GM21529 (cell line): ENCODE data around the gene CARS1.
"Not testable (repeated sequence)": the region's sequence is repeated elsewhere in the genome, so short reads cannot be mapped to it uniquely, and the experiment has no call there.

Source experiments
- ATAC-seq: cut with Tn5 transposase; IDR thresholded peaks from one replicate; pipeline ENCODE4 v1.9.1; 2021; ENCODE audit not compliant: unreplicated experiment

The CARS1 gene

DNA sequence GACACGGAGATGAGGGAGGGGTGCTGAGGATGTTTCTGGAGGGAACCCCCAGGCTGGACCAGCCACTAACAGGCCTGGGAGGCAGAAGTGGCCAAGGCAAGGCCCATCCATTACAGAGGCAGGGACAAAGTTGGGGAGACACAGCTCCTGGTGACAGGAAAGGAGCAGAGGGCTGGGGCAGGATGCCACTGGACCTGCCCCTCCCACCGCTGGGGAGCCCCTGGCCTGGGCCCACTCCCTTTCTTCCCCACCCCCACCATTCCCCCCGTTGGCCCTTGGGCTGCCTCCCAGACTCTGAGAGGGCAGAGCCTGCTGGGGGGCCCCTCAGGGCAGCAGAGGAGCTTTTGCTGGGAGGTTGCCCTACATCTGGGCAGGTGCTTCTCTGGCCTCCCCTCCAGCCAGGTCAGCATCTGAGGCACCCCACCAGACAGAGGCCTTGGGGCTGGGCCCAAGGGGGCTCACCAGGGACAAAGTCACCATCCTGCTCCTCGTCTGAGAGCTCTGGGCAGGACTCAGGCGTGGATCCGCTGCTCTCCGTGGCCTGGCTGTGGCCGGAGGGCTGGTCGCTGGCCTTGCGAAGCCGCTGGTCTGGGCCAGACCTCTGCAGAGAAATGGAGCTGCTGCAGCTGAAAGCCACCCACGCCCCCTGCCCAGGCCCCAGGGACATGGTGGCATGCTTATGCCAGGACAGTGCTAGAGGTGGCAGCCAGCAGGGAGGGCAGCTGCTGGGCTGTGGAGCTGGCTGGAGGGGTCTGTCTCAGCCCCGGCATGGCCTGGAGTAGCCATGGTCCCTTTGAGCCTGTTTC is 33.1 kb upstream of the CARS1 start:
- ATAC-seq = no peak

DNA sequence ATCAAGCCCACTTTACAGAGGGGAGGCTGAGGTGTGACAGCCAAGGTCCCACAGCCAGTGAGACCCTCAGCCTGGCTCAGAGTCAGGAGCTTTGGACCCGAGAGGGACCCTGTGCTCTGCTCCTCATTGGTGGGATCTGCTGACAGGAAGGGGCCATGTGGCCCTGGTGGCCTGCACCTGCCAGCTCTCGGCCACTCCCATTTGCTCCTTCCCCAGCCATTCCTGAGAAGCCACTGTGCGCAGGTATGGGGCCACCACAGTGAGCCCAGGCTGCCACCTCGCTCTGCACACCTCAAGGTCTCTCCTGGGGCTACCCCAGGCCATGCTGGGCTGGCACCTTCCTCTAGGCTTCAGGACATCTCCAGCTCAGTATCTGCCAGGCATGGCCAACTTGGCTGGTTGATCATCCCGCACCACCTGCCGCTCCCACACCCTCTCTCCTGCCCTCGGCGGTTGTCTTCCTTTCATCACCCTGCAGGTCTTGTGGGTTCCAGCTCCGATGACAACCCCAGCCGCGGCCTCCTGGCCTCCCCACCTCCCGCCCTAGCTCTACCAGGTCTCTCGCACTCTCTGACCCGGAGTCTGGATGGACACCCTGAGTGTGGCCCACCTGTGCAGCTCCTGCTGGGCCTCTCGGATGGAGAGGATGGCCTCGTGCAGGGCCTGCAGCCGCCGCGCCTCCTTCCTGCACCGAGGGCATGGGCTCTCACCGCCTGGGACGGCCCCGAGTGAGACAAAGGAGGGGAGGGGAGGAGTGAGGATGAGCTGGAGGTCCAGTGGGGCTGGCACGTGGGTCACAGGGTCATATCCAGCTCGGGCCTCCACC is 32.2 kb upstream of the CARS1 start:
- ATAC-seq = no peak

DNA sequence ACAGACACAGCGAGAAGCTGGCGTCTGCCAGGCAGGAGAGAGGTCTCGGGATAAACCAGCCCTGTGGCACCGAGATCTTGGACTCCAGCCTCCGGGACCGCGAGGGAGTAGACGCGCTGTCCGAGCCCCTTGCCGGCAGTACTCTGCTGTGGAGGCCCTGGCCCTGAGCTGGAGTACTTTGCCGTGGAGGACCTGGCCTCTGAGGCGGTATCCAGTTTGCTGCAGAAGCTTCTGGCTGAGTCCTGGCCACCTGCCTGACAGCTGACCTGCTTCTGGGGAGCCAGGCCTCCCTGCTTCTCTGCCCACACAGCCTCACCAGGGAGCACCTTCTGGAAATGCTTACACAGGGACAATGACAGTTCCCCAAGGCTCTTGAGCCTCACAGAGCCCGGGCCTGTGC is 31.6 kb upstream of the CARS1 start:
- ATAC-seq = no peak

DNA sequence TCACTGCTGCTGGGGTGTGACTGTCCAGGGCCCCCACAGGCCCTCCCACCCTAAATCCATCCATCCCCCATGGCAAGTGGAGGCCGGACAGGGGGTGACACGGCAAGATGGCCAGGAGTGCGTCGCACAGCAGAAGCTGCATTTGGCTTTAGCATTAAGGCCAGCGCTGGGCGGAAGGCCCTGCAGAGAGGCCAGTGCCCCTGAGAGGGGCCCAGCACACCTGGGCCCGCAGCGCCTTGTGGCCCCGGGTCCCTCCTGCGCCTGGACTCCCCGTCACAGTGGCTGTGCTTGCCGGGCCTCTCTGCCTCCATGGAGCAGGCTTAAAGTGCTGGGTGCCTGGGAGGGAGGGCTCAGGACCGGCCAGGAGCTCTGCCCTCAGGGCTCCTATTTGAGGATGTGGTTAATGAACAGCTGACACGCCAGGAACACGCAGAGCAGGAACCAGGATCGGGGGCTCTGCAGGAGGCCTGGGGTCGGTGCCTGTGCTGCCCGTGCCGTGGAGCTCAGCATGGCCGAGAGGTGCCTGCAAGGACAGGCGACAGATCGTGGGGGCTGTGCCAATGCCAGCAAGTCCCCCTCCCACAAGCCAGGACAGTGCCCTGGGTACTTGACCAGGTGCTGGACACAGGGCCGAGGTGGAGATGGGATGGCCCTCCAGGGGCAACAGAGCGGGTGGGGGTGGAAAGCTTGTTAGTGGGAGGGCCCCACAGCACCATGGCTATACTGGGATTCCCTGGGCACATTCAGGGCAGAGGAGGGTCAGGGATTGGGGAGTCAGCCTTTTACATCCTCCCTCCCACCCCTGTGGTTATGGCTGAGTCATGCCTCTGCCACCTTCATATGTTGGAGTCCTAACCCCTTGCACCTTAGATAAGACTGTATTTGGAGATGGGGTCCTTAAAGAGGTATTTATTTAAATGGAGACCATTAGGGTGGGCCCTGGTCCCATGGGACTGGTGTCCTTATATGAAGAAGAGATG is 30.9 kb upstream of the CARS1 start:
- ATAC-seq = no peak

DNA sequence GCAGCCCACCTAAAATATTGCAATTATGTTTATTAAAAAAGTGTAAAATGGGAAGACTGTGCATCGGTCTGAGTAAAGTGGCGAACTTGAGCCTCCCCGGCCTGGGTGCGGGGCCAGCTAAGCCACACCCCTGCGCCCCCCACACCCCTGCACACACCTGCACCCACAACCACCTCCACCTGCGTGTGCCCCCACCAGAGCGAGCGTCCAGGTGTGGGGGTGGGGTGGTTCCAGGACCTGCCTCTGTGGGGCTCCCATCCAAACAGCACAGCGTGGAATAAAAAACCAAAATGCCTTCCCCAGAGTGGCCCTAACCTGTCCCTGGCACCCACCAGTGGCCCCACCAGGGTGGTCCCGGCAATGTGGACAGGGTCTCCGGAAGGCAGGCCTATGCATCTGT is 30.1 kb upstream of the CARS1 start:
- no peak for ATAC-seq

DNA sequence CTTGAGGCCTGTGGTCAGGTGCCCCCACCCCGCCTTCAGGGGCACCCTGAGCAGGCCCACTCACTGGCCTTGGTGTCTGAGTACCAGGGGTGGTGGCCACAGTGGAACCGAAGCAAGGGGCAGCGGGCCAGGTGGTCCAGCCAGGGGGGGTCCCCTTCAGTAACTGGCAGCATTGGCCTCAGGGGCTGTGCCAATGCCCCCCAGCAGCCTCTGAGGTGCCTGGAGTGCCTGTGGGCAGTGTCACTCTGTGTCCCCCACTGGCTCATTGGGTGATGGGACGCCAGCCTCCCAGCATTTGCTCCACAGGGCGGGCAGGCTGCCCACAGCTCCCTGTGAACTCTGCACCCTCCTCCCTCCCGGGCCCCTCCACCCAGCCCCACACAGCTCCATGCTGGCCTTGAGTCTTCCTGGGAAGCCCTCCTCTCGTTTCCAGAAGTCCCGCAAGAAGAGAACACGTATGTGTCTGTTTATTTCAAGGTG is 29.5 kb upstream of the CARS1 start:
- no peak for ATAC-seq

DNA sequence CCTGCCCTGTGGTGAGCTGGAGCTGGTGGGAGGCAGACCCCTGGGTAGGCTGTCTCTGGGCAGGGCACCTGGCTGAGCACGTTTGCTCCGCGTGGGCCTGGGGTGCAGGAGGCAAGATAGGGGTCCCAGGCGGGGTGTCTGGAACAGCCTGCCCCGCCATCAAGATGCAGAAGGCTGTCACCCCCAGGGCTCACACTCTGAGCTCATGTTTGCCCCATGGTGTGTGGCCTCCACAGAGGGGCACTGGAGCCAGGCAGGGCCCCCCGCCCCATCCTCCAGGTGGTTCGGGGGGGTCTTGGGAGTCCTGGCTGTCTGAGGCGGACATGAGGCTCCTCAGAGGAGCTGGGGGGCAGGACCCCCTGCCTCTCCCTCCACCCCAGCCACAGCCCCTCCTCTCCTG is 28.9 kb upstream of the CARS1 start:
- ATAC-seq = no peak

DNA sequence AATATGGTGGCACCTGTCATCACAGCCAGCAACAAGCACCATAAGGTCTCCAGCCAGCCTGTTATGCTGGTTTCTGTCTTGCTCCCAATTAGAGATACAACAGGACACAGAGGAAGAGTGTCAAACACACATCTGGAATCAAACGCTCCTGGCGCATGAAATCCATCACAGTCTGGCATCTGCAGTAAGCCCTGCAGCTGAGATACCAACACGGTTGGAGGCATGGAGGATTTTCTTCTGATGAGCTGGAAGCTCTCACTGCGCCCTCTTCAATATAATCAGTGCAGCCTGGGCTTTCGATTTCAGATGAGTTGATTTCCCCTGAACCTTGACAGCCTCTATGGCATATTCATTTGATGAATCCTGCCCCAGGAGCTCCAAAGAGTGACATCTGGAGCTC is 27.8 kb upstream of the CARS1 start:
- ATAC-seq = no peak

DNA sequence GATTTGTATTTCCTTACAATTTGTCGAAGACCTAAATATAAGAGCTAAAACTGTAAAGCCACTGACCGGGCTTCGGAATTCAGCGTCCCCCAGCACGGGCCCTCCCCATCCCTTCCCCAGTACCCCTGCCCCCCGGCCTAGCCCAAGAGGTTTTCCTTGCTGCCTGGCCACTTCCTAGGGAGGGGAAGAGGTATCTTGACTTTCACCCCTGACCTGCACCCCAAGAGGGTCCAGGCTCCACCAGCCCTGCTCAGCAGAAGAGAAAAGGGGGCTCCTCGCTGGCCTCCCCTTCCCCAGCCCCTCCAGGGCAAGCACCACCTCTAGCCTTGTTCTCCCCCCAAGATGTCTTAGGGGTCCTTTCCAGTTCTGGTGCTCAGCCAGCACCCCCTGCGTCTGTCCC is 26.1 kb upstream of the CARS1 start:
- ATAC-seq = no peak

DNA sequence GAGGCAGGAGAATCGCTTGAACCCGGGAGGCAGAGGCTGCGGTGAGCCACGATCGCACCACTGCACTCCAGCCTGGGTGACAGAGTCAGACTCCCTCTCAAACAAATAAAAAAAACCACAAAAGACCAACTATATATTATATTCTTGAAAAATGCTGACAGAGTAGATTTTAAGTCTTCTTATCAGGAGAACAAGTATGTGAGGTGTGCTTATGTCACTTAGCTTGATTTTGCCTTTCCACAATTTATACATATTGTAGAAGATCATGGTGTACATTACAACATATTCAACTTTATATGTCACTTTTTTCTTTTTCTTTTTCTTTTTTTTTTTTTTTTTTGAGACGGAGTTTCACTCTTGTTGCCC is 24.1 kb upstream of the CARS1 start:
- no peak for ATAC-seq

DNA sequence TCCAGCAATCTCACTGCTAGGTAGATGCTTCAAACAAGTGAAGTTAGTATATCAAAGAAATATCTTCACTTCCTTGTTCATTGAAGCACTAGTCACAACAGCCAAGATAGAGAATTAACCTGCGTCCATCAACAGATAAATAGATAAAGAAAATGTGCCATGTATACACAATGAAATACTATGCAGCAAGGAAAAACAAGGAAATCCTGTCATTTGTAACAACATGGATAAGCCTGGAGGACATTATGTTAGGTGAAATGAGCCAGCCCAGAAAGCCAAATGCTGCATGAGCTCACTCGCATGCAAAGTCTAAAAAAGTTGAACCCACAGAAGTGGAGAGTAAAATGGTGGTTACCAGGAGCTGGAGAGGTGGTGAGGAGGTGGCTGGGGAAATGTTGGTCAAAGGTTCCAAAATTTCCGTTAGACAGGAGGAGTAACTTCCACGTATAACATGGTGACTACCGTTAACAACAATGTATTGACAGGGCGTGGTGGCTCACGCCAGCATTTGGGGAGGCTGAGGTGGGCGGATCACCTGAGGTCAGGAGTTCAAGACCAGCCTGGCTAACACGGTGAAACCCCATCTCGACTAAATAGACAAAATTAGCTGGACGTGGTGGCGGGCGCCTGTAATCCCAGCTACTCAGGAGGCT is 23.6 kb upstream of the CARS1 start:
- ATAC-seq = no peak

DNA sequence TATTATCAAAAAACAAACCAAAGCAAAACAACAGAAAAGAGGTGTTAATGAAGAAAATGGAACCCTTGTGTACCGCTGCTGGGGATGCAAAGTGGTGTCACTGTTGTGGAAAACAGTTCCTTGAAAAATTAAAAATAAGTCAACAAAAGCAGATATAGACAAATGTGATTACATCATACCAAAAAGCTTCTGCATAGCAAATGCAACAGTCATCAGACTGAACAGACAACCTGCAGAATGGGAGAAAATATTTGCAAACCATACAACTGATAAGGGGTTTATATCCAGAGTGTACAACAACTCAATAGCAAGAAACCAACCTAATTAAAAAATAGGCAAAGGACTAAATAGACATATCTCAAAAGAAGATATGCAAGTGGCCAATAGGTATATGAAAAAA is 22.9 kb upstream of the CARS1 start:
- no peak for ATAC-seq

DNA sequence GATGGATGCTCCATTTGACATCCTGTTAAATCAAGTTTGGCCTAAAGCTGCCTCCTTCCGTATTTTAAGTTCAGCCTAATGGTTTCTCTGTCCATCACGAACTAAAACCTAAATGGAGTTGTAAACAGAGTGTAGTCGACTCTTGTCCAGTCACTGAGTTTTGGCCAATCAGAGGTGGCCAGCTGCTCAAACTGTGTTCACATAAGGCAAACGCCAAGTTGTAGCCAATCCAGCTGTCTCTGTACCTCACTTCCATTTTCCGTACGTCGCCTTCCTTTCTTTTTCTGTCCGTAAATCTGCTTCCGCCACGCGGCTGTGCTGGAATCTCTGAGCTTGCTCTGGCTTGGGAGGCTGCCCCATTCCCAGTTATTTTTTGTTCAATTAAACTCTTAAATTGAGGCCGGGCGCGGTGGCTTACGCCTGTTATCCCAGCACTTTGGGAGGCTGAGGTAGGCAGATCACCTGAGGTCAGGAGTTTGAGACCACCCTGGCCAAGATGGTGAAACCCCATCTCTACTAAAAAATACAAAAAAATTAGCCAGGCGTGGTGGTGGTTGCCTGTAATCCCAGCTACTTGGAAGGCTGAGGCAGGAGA is 20.7 kb upstream of the CARS1 start:
- ATAC-seq = no peak

DNA sequence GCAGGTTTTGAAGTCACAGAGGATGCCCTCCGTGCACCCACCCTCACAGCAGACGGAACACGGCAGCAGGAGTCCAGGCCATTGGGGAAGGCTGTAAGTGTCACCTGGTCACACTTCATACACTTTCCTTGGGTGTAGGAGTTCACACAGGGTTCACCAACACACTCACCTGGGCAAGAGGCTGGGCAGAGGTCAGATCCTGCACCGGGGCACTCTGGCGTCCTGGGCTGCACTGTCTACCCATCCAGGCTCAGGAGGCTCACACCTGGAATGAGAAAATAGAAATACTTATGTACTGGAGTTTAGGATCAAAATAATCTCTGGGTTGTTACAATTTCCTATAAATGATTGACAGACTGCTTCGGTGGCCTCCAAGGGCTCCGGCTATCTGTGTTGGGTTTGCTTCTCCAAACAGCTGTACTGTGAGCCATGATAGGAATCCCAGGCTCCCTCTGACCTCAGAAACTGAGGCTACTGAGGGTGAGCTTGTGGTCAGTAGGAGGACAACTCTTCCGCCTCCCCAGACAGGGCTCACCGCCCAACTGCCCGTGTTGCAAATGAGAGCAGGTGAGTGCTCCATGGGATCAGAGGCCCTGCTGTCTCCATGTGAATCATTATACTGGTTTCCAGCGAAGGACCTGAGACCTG is 20.1 kb upstream of the CARS1 start:
- ATAC-seq = no peak

DNA sequence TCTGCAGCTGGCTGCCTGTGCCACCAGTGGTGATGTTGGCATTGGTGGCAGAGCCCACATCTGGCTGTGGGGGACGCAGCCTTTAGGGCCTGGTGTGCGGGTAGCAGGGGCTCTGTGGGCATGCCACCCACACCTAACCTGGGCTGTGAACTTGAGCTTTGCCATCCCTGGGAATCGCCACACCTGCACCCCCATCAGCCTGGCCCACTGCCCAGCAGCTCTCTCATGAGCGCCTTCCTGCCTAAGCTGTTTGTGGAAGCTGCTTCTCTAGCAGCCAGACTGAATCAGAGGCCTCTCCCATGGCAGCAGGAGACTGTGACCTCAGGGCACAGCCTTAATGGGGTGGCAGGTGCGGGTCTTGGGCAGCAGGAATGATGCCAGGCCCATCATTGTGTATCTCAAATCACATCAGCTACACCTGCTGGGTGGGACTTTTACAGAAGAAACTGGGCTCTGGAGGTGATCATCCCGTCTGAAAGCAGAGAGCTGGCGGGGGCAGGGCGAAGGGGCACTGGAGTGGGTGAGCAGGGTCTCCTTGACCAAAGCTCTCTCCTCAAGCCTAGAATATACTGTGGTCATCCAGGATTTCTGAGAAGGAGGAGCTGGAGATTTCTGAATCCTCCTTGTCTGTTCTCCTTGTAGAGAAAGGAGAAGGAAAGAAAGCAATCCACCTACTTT is 17.8 kb upstream of the CARS1 start:
- ATAC-seq = no peak

DNA sequence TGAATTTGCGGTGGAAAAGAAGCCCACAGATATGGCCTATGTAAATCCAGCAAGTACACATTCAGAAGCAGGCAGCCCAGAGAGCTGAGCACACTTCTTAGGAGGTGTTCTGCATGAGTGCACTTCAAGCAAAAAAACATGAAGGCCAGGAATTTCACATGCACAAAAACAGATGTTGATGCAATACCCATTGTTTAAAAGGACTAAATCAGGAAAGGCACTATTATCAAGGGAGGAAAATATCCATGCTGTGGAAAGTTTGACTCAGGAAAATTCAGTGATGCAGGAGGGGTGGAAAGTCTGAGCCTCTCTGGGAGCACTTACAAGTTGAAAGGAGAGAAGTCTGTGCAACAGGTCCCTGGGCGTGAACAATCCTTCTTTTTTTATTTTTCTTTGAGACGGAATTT is 15.8 kb upstream of the CARS1 start:
- ATAC-seq = no peak

DNA sequence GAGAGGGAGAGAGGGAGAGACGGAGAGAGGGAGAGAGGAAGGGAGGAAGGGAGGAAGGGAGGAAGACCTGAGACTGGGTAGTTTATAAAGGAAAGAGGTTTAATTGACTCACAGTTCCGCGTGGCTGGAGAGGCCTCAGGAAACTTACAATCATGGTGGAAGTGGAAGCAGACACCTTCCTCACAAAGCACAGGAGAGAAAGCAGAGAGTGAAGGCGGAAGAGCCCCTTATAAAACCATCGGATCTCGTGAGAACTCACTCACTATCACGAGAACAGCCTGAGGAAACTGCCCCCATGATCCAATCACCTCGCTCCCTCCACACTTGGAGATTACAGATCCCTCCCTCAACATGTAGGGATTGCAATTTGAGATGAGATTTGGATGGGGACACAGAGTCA is 12.2 kb upstream of the CARS1 start:
- ATAC-seq = no peak

DNA sequence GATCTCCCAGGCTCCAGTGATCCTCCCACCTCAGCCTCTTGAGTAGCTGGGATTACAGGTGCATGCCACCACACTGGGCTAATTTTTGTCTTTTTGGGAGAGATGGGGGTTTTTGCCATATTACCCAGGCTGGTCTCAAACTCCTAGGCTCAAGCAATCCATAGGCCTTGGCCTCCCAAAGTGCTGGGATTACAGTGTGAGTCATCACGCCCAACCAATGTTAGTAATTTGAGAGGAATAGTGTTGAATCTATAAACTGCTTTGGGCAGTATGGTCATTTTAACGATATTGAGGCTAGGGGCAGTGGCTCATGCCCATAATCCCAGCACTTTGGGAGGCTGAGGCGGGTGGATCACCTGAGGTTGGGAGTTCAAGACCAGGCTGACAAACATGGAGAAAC is 9.1 kb upstream of the CARS1 start:
- ATAC-seq = not testable (repeated sequence)

DNA sequence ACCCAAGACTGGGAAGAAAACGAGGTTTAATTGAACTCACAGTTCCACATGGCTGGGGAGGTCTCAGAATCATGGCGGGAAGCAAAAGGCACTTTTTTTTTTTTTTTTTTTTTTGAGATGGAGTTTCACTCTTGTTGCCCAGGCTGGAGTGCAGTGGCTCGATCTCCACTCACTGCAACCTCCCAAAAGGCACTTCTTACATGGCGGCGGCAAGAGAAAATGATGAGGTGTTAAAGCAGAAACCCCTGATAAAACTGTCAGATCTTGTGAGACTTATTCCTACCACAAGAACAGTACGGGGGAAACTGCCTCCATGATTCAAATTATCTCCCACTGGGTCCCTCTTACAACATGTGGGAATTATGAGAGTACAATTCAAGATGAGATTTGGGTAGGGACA is 7.5 kb upstream of the CARS1 start:
- not testable (repeated sequence) for ATAC-seq
